GM19351 (cell line): ENCODE results near the gene PDZK1.
"Not testable (repeated sequence)": the region's sequence is repeated elsewhere in the genome, so short reads cannot be mapped to it uniquely, and the experiment has no call there.

Experiments used
- ATAC-seq: cut with Tn5 transposase; IDR thresholded peaks from one replicate; pipeline ENCODE4 v1.9.1; 2021; ENCODE audit warnings: mild to moderate bottlenecking, moderate library complexity; ENCODE audit not compliant: unreplicated experiment

Gene PDZK1

DNA sequence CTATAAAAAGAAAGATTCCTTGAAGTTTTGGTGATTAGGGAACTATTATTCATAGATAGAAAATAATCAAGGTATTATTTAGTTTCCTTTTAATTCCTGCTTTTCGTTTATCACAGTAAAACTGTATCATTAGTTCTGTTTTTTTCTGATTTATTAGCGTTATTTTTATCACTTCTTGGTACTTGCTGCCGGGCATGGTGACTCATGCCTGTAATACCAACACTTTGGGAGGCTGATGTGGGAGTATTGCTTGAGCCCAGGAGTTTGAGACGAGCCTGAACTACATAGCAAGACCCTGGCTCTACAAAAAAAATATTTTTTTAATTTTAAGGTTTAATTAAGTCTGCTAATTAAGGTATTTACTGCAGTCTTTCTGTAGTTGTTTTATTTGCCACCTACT, 42.2 kb downstream of the PDZK1 start:
- not testable (repeated sequence) for ATAC-seq

- peak; percentile 51 for ATAC-seq
Measured at GRCh38 chr1:145662502-145662901, 44.7 kb downstream of the PDZK1 start.

GRCh38 chr1:145656245-145656943, 50.8 kb downstream of the PDZK1 start:
- ATAC-seq = not testable (repeated sequence)

DNA sequence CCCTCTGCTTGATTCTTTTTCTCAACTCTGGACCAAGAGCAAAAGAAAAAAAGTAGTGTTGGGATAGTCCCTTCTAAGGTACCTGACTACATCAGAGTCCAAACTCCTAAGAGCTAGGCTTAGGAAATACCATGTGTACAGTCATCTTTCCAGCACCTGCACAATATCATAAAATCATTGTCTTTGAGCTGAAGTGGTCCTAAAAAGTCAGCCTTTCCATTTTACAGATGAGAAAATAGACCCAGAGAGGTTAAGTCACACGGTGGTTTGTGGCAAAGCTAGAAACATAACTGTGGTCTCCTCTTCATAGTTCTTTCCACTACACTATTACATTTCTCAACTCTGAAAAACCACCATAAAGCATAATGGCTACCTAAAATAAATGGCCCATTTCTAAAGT, 63.2 kb downstream of the PDZK1 start:
- peak; percentile 60 for ATAC-seq

DNA sequence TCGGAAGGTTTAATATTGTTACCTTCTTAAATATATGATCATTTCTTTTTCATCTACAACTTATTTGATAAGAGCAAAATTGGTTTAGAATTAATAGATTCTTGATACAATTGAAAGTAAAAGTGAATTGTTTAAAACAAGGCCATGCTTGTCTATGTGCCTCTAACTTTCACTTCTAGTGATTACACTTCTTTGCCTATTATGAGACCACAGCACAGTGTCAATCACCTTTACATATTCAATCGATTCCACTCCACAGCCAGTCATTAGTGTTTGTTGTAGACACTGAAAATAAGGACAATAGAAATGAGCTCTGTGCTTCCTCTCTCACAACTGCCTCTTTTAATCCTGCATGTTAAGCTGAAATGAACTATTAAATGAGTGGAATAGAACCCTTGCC, 65.3 kb downstream of the PDZK1 start:
- ATAC-seq = not testable (repeated sequence)

DNA sequence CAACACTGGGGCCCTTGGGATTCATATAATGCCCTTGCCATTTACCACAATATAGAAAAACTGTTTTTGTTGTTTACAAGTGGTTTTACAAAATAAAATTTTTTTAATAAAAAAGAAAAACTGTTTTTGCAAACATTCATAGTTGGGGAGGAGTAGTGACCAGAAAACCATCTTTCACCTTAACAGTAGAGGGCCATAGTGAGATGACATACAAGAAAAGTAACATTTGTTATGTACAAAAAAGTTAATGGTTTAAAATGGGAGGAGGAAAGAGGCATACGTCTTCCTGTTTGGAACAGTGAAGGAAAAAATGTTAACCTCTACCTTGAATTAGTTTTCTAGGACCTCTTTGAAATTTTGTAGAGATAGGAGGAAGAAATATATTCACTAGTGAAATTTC, 70.9 kb downstream of the PDZK1 start:
- ATAC-seq = not testable (repeated sequence)

- ATAC-seq = not testable (repeated sequence)
Measured at GRCh38 chr1:145622177-145622576, 85.0 kb downstream of the PDZK1 start.
